ENCODE data around the gene TFR2. TPM values are rescaled to one million over a fixed set of nuclear protein-coding genes. Genes with fewer than 3 reads are reported as not detected.

The TFR2 gene
- total and polyA plus RNA-seq, 2 donors (not counting 3 experiments of a cell fraction or from before 2014, with no cell fraction given) = 0.37 to 0.60 TPM

GRCh38 chr7:100575746-100576383 lies 65.5 kb downstream of the TFR2 start:
- no TSS peak for BruUV-seq (replicated peaks)
- Histone ChIP-seq H3K9me3 (replicated peaks; ENCODE audit: control insufficient read depth, insufficient read depth, low read length) (no peaks in the 10 kb centered on the region), H3K4me2 (ENCODE audit: insufficient read depth, low read length) (no peak overlapping the region), H3K9me1 (replicated peaks; ENCODE audit: control insufficient read depth, extremely low read depth, insufficient read depth, low read length) (no peaks in the 10 kb centered on the region), H4K20me1 (replicated peaks; ENCODE audit: control insufficient read depth, extremely low read depth, insufficient read depth, low read length) (no peaks in the 10 kb centered on the region), H3K79me2 (ENCODE audit: control insufficient read depth, insufficient read depth, low read length) (no peaks in the 10 kb centered on the region), H3K4me3 (replicated peaks in 1 of 3; ENCODE audit: insufficient read depth in 1 of 3, low read depth in 1 of 3, low read length in 3 of 3) (no peak overlapping the region), H3K36me3 (ENCODE audit: control insufficient read depth in 2 of 2, extremely low read depth in 1 of 2, insufficient read depth in 2 of 2, low read length in 2 of 2) (peaks cover 9 to 43% of the 10 kb centered on the region in 2 experiments), H3K27ac (ENCODE audit: insufficient read depth, low read depth, low read length) (no peak overlapping the region), H2AFZ (ENCODE audit: low read depth, low read length) (no peak overlapping the region), H3K4me1 (ENCODE audit: control insufficient read depth, extremely low read depth, insufficient read depth, low read length) (no peaks in the 10 kb centered on the region), H3K27me3 (ENCODE audit: control insufficient read depth in 2 of 2, insufficient read depth in 2 of 2, low read length in 2 of 2) (no peaks in the 10 kb centered on the region), H3K9ac (replicated peaks; ENCODE audit: extremely low read depth, insufficient read depth, low read length) (no peak overlapping the region)
- CTCF ChIA-PET = interaction anchor here (1.5 kb wide), 1 partner anchor 117 kb away, joined by 3 read pairs; no protein-coding TSS in a partner anchor
- no peak for DNase-seq (ENCODE audit: low read depth, low spot score)
- FAIRE-seq = no peak
- POLR2A ChIA-PET = interaction anchor here (0.9 kb wide), 1 partner anchor 9 kb away, joined by 3 read pairs; no protein-coding TSS in a partner anchor
- dilution Hi-C loops (cut with MboI; ENCODE audit: extremely low pct_ligation_motif_present, low sequenced_read_pairs) = no loop called here
- intact Hi-C loops (cut with micrococcal nuclease) = no loop called here
- no peak for TF ChIP-seq FOS (IDR thresholded peaks at IDR 0.05; ENCODE audit: borderline replicate concordance, insufficient read depth, low read length)
- no peak for TF ChIP-seq EZH2 (IDR thresholded peaks at IDR 0.05; ENCODE audit: borderline replicate concordance, low read depth, low read length, severe bottlenecking)
- TF ChIP-seq CTCF (IDR thresholded peaks at IDR 0.05; ENCODE audit: extremely low read depth in 1 of 2, insufficient read depth in 1 of 2, low read depth in 1 of 2, low read length in 2 of 2) = no peak

- no peaks in the 10 kb centered on the region for H3K27me3 ChIP-seq (ENCODE audit: control insufficient read depth in 2 of 2, insufficient read depth in 2 of 2, low read length in 2 of 2)
- dilution Hi-C loops (cut with MboI; ENCODE audit: extremely low pct_ligation_motif_present, low sequenced_read_pairs) (no loop called here), intact Hi-C loops (cut with micrococcal nuclease) (no loop called here)
- ChIA-PET POLR2A (interaction anchor here (0.9 kb wide), 1 partner anchor 10 kb away, joined by 3 read pairs; no protein-coding TSS in a partner anchor), CTCF (no interaction called here)
- no peak overlapping the region for H3K4me3 ChIP-seq (replicated peaks in 1 of 3; ENCODE audit: insufficient read depth in 1 of 3, low read depth in 1 of 3, low read length in 3 of 3)
- BruUV-seq (replicated peaks) = no TSS peak
- no peak overlapping the region for H3K27ac ChIP-seq (ENCODE audit: insufficient read depth, low read depth, low read length)
- H3K79me2 ChIP-seq (ENCODE audit: control insufficient read depth, insufficient read depth, low read length) = no peaks in the 10 kb centered on the region
- no peaks in the 10 kb centered on the region for H3K9me3 ChIP-seq (replicated peaks; ENCODE audit: control insufficient read depth, insufficient read depth, low read length)
- no peak overlapping the region for H3K9ac ChIP-seq (replicated peaks; ENCODE audit: extremely low read depth, insufficient read depth, low read length)
- H3K4me1 ChIP-seq (ENCODE audit: control insufficient read depth, extremely low read depth, insufficient read depth, low read length) = peaks cover 1% of the 10 kb centered on the region
- no peak overlapping the region for H3K4me2 ChIP-seq (ENCODE audit: insufficient read depth, low read length)
- TF ChIP-seq MYC (IDR thresholded peaks at IDR 0.05; ENCODE audit: low read depth, low read length) (no peak), JUN (IDR thresholded peaks at IDR 0.05; ENCODE audit: borderline replicate concordance, insufficient read depth, insufficient read length, low read depth) (no peak), FOS (IDR thresholded peaks at IDR 0.05; ENCODE audit: borderline replicate concordance, insufficient read depth, low read length) (no peak), GATA2 (IDR thresholded peaks at IDR 0.05; ENCODE audit: insufficient read depth, insufficient read length, low read depth, low read length) (no peak), POLR2AphosphoS5 (IDR thresholded peaks at IDR 0.05; ENCODE audit: insufficient read depth, low read depth, low read length) (no peak), EZH2 (IDR thresholded peaks at IDR 0.05; ENCODE audit: borderline replicate concordance, low read depth, low read length, severe bottlenecking) (no peak), MAX (IDR thresholded peaks at IDR 0.05; ENCODE audit: insufficient read depth, insufficient read length) (no peak), POLR2A (IDR thresholded peaks at IDR 0.05; ENCODE audit: low read depth, low read length) (no peak), CTCF (IDR thresholded peaks at IDR 0.05; ENCODE audit: extremely low read depth in 1 of 2, insufficient read depth in 1 of 2, low read depth in 1 of 2, low read length in 2 of 2) (no peak)
- peaks cover 9 to 41% of the 10 kb centered on the region in 2 experiments for H3K36me3 ChIP-seq (ENCODE audit: control insufficient read depth in 2 of 2, extremely low read depth in 1 of 2, insufficient read depth in 2 of 2, low read length in 2 of 2)
- H3K9me1 ChIP-seq (replicated peaks; ENCODE audit: control insufficient read depth, extremely low read depth, insufficient read depth, low read length) = no peaks in the 10 kb centered on the region
- no peak for FAIRE-seq
- H4K20me1 ChIP-seq (replicated peaks; ENCODE audit: control insufficient read depth, extremely low read depth, insufficient read depth, low read length) = no peaks in the 10 kb centered on the region
- H2AFZ ChIP-seq (ENCODE audit: low read depth, low read length) = no peak overlapping the region
- no peak for DNase-seq (ENCODE audit: low read depth, low spot score)
These were observed 66.1 kb downstream of the TFR2 start for GRCh38 chr7:100575206-100575631.
